ENCODE data around the gene CEP192. TPM values are rescaled to one million over a fixed set of nuclear protein-coding genes. Genes with fewer than 3 reads are reported as not detected.

Gene CEP192
- total RNA-seq, 2 donors from 2014 or later = 17.2 to 37.3 TPM

DNA sequence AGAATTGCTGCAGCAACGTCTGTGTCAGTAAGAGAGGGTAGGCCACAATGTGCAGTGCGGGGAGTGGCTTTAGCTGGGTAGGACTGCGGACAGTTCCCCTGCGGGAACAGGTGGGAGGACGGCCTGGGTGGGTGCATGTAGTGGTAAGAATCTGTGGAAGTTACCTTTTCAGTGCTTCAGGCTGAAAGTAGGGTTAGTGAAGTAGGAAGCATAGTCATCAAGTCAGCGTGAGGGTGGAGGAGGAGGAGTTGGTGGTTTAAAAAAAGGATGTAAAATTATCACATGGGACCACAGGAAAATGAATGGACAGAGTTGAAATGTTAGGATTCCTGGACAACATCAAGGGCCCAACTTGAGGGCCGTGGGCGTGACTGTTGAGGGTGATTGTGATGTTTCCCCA is 13.2 kb downstream of the CEP192 start:
- TF ChIP-seq POLR2AphosphoS5 (IDR thresholded peaks at IDR 0.05) (no peak), POLR2A (IDR thresholded peaks at IDR 0.05) (no peak)
- TF ChIP-seq, protein P1, sequence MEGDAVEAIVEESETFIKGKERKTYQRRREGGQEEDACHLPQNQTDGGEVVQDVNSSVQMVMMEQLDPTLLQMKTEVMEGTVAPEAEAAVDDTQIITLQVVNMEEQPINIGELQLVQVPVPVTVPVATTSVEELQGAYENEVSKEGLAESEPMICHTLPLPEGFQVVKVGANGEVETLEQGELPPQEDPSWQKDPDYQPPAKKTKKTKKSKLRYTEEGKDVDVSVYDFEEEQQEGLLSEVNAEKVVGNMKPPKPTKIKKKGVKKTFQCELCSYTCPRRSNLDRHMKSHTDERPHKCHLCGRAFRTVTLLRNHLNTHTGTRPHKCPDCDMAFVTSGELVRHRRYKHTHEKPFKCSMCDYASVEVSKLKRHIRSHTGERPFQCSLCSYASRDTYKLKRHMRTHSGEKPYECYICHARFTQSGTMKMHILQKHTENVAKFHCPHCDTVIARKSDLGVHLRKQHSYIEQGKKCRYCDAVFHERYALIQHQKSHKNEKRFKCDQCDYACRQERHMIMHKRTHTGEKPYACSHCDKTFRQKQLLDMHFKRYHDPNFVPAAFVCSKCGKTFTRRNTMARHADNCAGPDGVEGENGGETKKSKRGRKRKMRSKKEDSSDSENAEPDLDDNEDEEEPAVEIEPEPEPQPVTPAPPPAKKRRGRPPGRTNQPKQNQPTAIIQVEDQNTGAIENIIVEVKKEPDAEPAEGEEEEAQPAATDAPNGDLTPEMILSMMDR (IDR thresholded peaks at IDR 0.05) = no peak
- intact Hi-C loops (cut with DNase I) = no loop called here
- DNase-seq (ENCODE audit: low spot score) = no peak
- peaks cover 0 to 5% of the 10 kb centered on the region in 2 donors for H3K36me3 ChIP-seq
- WGBS = 91% methylated on average over 8 of the region's 8 CpGs
- H3K4me3 ChIP-seq = no peak overlapping the region
- no peaks in the 10 kb centered on the region for H3K9me3 ChIP-seq
- H3K4me1 ChIP-seq (replicated peaks) = no peaks in the 10 kb centered on the region
- no peak overlapping the region for H3K27ac ChIP-seq
- no peaks in the 10 kb centered on the region for H3K27me3 ChIP-seq (replicated peaks; ENCODE audit: insufficient read depth)

DNA sequence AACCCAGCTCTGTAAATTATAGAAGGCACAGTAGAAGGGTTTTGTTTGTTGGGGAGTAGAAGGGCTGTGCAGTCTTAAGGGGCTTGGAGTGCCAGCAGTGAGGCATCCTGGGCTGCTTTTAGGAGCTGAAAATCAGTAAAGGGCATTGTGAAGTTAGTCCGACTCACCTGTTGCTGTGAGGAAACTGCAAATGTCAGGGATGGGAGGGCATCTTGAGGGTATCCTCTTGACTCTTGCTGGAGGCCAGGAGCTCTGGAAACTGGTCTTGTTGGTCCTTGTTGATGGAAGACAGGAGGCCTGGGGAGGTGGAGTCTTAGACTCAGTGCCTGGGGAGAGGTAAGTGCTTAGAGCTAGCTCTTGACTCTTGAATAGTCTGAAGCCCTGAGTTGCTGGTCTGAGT is 14.1 kb downstream of the CEP192 start:
- Histone ChIP-seq H3K27ac (no peak overlapping the region), H3K36me3 (peaks cover 0 to 5% of the 10 kb centered on the region in 2 donors), H3K4me1 (replicated peaks) (no peaks in the 10 kb centered on the region), H3K9me3 (no peaks in the 10 kb centered on the region), H3K4me3 (no peak overlapping the region), H3K27me3 (replicated peaks; ENCODE audit: insufficient read depth) (no peaks in the 10 kb centered on the region)
- WGBS = 100% methylated on average over 1 of the region's 1 CpG
- DNase-seq (ENCODE audit: low spot score) = no peak
- TF ChIP-seq POLR2AphosphoS5 (IDR thresholded peaks at IDR 0.05) (no peak), POLR2A (IDR thresholded peaks at IDR 0.05) (no peak)
- TF ChIP-seq, protein P1 (IDR thresholded peaks at IDR 0.05) = no peak
- intact Hi-C loops (cut with DNase I) = loop anchor here (5.0 kb wide), 1 partner anchor 152 kb away; no protein-coding TSS in a partner anchor

DNA sequence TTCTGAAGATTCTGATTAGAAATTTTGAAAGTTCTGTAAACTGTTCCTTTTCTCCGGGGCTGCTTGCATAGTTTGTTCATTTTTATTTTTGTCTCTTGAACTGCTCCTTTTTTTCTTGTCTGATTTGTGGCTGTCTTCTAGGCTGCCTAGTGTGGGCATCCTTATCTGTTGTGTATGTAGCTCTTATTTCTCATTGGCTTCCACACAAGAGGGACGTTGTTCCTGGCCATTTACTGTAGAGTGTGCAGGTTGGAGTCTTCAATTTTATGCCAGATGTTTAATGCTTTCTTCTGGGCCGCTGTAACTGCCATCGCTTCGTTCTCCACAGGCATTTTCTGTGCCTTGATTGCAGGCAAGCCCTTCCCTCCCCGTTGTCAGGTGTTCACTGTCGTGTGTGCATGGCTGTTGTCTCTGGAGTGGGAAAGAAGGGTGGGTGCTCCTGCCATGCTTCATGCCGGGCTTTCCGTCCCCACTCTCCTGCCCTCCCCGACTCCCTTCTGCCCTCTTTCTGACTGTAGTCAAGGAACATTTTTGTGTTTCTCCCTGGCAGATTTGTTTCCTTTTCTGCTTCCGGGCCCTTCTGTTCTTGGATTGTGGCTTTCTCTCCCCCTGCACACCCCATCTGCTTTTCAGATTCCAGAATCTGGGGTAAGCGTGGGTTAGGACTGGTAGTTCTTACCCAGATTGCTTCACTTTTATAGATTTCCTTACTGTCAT is 15.5 kb downstream of the CEP192 start:
- no peaks in the 10 kb centered on the region for H3K27me3 ChIP-seq (replicated peaks; ENCODE audit: insufficient read depth)
- DNase-seq (ENCODE audit: low spot score) = no peak

DNA sequence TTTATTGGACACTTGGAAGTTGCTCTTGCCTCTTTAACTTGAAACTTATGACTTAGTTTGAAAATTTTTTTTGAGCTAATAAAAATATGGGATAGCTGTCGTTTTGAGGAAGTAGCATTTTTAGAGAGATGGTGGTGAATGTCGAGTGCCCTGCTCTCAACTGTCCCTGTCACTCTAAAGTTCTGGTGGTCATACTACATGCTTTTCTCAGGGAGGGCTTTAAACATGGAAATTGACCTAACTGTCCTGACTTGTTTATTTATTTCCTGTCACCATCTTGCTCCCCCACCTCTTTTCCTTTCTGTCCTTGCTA is 16.0 kb downstream of the CEP192 start:
- H3K4me1 ChIP-seq (replicated peaks) = no peaks in the 10 kb centered on the region
- H3K9me3 ChIP-seq = no peaks in the 10 kb centered on the region
- H3K27ac ChIP-seq = no peak overlapping the region
- no peaks in the 10 kb centered on the region for H3K27me3 ChIP-seq (replicated peaks; ENCODE audit: insufficient read depth)
- intact Hi-C loops (cut with DNase I) = loop anchor here (5.0 kb wide), 1 partner anchor 150 kb away; no protein-coding TSS in a partner anchor
- no peak overlapping the region for H3K4me3 ChIP-seq
- DNase-seq (ENCODE audit: low spot score) = no peak
- no peak for TF ChIP-seq POLR2AphosphoS5 (IDR thresholded peaks at IDR 0.05)
- TF ChIP-seq POLR2A (IDR thresholded peaks at IDR 0.05) = no peak
- TF ChIP-seq, protein P1 (IDR thresholded peaks at IDR 0.05) = no peak
- WGBS = 29% methylated on average over 2 of the region's 2 CpGs
- H3K36me3 ChIP-seq = peaks cover 0 to 5% of the 10 kb centered on the region in 2 donors

More for the DNA sequence above, 15.5 kb downstream of the CEP192 start:
- WGBS = 63% methylated on average over 12 of the region's 12 CpGs
- Histone ChIP-seq H3K4me1 (replicated peaks) (no peaks in the 10 kb centered on the region), H3K9me3 (no peaks in the 10 kb centered on the region), H3K36me3 (peaks cover 0 to 5% of the 10 kb centered on the region in 2 donors), H3K4me3 (no peak overlapping the region), H3K27ac (no peak overlapping the region)
- intact Hi-C loops (cut with DNase I) = loop anchor here (5.0 kb wide), 1 partner anchor 151 kb away; no protein-coding TSS in a partner anchor
- TF ChIP-seq POLR2A (IDR thresholded peaks at IDR 0.05) = no peak
- TF ChIP-seq, protein P1 (IDR thresholded peaks at IDR 0.05) = no peak
- TF ChIP-seq POLR2AphosphoS5 (IDR thresholded peaks at IDR 0.05) = no peak

DNA sequence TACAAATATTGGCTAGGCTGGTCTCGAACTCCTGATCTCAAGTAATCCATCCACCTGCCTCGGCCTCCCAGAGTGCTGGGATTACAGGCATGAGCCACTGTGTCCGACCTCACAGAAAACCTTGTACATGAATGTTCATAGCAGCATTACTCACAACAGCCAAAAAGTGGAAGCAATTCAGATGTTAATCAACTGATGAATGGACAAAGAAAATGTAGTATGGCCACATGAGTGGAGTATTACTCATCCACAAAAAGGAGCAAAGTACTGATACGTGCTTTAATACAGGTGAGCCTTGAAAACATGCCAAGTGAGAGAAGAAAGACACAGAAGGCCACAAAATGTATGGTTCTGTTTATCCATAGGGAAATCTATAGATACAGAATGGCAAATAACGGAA is 20.6 kb downstream of the CEP192 start:
- Histone ChIP-seq H3K27me3 (replicated peaks; ENCODE audit: insufficient read depth) (no peaks in the 10 kb centered on the region), H3K9me3 (no peaks in the 10 kb centered on the region), H3K27ac (no peak overlapping the region), H3K36me3 (no peaks in the 10 kb centered on the region), H3K4me3 (no peak overlapping the region), H3K4me1 (replicated peaks) (no peaks in the 10 kb centered on the region)
- no peak for DNase-seq (ENCODE audit: low spot score)
- intact Hi-C loops (cut with DNase I) = no loop called here
- 98% methylated on average over 5 of the region's 5 CpGs for WGBS
- TF ChIP-seq POLR2A (IDR thresholded peaks at IDR 0.05) = no peak
